ENCODE data around the gene FH. TPM values are rescaled to one million over a fixed set of nuclear protein-coding genes. Genes with fewer than 3 reads are reported as not detected.

Gene FH
- total and polyA plus RNA-seq, 12 donors, result 42.5 to 152 (median 97.9) TPM

GRCh38 chr1:241557551-241558193 is 38.1 kb upstream of the FH start:
- H3K36me3 ChIP-seq (replicated peaks in 1 of 2), result peaks cover 0 to 4% of the 10 kb centered on the region in 2 donors
- no peak for DNase-seq
- WGBS, 4 donors, result 78 to 85% (median 83%) methylated on average over 5 of the region's 5 CpGs
- no peak for TF ChIP-seq CTCF (IDR thresholded peaks at IDR 0.05)
- no peak for TF ChIP-seq POLR2A (IDR thresholded peaks at IDR 0.05)
- no peaks in the 10 kb centered on the region for H3K27me3 ChIP-seq
- no peak overlapping the region for H3K4me3 ChIP-seq
- H3K9me3 ChIP-seq (replicated peaks in 1 of 3), result no peaks in the 10 kb centered on the region
- intact Hi-C loops (cut with DNase I), result no loop called here
- no peak overlapping the region for H3K27ac ChIP-seq
- H3K4me1 ChIP-seq (replicated peaks in 1 of 2), result no peaks in the 10 kb centered on the region

GRCh38 chr1:241557031-241557430 is 37.5 kb upstream of the FH start:
- TF ChIP-seq POLR2A (IDR thresholded peaks at IDR 0.05) (no peak), CTCF (IDR thresholded peaks at IDR 0.05) (no peak)
- Histone ChIP-seq H3K27ac (no peak overlapping the region), H3K4me1 (replicated peaks in 1 of 2) (no peaks in the 10 kb centered on the region), H3K36me3 (replicated peaks in 1 of 2) (peaks cover 0 to 4% of the 10 kb centered on the region in 2 donors), H3K4me3 (no peak overlapping the region), H3K9me3 (replicated peaks in 1 of 3) (no peaks in the 10 kb centered on the region), H3K27me3 (no peaks in the 10 kb centered on the region)
- intact Hi-C loops (cut with DNase I), result no loop called here
- 82 to 90% (median 86%) methylated on average over 5 of the region's 5 CpGs for WGBS, 4 donors
- DNase-seq, result no peak

- no peak for DNase-seq
- Histone ChIP-seq H3K36me3 (replicated peaks in 1 of 2) (no peaks in the 10 kb centered on the region), H3K9me3 (replicated peaks in 1 of 3) (no peaks in the 10 kb centered on the region), H3K4me3 (no peak overlapping the region), H3K4me1 (replicated peaks in 1 of 2) (no peaks in the 10 kb centered on the region), H3K27ac (no peak overlapping the region), H3K27me3 (no peaks in the 10 kb centered on the region)
- intact Hi-C loops (cut with DNase I), result no loop called here
- no peak for TF ChIP-seq CTCF (IDR thresholded peaks at IDR 0.05)
- TF ChIP-seq POLR2A (IDR thresholded peaks at IDR 0.05), result no peak
- 82 to 95% (median 92%) methylated on average over 3 of the region's 3 CpGs for WGBS, 4 donors
Measured at GRCh38 chr1:241555526-241555925, 36.0 kb upstream of the FH start.

- no peaks in the 10 kb centered on the region for H3K9me3 ChIP-seq (replicated peaks in 1 of 3)
- DNase-seq, result no peak
- intact Hi-C loops (cut with DNase I), result no loop called here
- no peaks in the 10 kb centered on the region for H3K27me3 ChIP-seq
- no peaks in the 10 kb centered on the region for H3K4me1 ChIP-seq (replicated peaks in 1 of 2)
- H3K4me3 ChIP-seq, result no peak overlapping the region
- no peak for TF ChIP-seq POLR2A (IDR thresholded peaks at IDR 0.05)
- no peak for TF ChIP-seq CTCF (IDR thresholded peaks at IDR 0.05)
- 78 to 86% (median 81%) methylated on average over 7 of the region's 7 CpGs for WGBS, 4 donors
- no peaks in the 10 kb centered on the region for H3K36me3 ChIP-seq (replicated peaks in 1 of 2)
- no peak overlapping the region for H3K27ac ChIP-seq
Measured at GRCh38 chr1:241553886-241554592, 34.5 kb upstream of the FH start.

All from adrenal gland (tissue), 12 donors.